ENCODE results near the gene PLPPR3. TPM values are rescaled to one million over a fixed set of nuclear protein-coding genes. Genes with fewer than 3 reads are reported as not detected.
"Not testable (repeated sequence)": the region's sequence is repeated elsewhere in the genome, so short reads cannot be mapped to it uniquely, and the experiment has no call there.

Gene PLPPR3
- total RNA-seq, 1 donor from 2014 or later = not detected

DNA sequence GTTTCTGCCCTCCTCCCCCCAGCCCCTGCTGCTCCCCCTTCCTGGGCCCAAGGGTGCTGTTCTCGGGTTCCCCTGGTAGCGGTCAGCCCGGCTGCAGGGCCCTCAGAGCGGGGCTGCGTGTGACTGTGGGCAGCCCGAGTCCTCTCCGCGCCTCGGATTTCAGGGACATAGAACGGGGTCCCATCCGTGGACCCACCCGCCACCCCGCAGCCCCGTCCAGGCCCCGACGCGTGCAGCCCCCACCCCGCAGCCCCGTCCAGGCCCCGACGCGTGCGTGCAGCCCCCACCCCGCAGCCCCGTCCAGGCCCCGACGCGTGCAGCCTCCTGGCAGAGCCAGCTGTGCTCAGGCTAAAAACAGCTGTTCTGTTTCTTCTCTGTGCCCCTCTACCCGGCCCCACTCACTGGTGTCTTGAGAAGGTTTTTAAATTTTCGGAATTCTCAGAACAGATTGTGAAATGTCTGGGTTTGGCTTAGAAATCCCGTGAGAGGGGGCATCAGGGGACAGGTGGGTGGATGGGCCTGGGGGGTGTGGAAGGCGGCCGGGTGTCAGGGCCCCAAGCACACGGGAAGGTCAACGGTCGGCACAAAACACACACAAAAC, 13.6 kb upstream of the PLPPR3 start:
- DNase-seq = no peak
- intact Hi-C loops (cut with DNase I) = no loop called here
- ATAC-seq (ENCODE audit: poor library complexity) = no peak

DNA sequence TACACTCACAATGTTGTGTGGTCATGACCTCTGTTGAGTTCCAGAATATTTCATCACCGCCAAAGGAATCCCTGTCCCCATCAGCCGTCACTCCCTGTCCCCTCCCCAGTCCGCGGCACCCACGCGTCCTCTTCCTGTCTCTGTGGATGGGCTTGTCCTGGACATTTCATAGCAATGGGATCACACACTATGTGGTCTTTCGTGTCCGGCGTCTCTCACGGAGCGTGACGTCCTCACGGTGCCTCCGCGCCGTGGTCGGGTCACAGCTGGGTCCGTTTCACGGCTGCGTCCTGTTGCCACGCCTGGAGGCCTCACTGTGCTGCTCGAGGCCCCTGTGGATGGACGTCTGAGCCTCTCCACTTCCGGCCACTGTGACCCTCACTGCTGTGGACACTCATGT, 12.5 kb upstream of the PLPPR3 start:
- ATAC-seq (ENCODE audit: poor library complexity) (peak; percentile 36), DNase-seq (no peak)
- intact Hi-C loops (cut with DNase I) = no loop called here

DNA sequence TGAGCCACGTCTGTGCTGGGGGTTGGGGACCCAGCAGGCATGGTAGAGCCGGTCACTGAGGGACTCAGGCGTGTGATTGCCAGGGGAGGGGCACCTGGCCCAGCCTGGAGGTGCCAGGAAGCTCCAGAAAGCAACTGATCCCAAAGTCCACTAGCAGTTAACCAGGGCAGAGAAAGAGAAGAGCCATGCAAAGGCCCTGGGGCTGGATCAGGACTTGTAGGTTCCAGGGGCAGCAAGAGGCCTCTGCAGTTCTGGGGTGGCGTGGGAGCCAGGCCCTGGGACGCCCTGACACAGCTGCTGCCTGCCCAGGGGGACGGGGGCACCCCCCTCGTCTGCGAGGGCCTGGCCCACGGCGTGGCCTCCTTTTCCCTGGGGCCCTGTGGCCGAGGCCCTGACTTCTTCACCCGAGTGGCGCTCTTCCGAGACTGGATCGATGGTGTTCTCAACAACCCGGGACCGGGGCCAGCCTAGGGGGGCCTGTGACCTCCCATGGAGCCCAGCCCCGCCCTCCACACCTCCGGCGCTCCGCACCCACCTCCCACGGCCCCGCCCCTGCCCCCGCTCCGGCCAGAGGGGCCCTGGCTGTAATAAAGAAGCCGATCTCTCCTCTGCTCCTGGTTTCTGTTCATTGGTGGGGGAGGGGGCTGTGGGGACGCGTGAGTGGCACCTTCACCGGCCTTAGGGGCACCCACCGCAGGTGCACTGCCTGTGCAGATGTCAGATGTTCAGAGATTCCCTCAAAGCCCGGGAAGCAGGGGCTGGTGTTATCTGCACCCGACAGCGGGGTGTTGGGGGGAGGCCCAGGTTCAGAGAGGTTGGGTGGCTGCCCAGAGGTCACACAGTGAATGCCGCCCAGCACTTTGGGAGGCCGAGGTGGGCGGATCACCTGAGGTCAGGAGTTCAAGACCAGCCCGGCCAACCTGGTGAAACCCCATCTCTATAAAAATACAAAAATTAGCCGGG, 9.9 kb upstream of the PLPPR3 start:
- no peak for ATAC-seq (ENCODE audit: poor library complexity)
- DNase-seq = no peak
- intact Hi-C loops (cut with DNase I) = no loop called here

DNA sequence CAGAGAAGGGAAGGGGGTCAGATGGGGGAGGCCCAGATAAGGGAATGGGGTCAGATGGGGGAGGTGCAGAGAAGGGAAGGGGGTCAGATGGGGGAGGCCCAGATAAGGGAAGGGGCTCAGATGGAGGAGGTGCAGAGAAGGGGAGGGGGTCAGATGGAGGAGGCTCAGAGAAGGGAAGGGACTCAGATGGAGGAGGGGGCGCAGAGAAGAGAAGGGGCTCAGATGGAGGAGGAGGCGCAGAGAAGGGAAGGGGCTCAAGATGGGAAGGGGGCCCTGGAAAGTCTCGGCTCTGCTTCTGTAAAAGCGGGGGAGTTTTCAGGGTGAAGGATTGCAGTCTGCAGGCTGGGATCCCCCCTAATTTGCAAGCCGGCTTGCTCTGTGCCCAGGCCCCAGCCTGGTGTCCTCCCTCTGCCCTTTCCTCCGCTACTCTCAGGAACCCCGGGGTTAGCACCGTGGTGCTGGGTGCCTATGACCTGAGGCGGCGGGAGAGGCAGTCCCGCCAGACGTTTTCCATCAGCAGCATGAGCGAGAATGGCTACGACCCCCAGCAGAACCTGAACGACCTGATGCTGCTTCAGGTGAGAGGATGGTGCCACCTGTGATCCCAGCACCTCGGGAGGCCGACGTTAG, 7.5 kb upstream of the PLPPR3 start:
- no peak for ATAC-seq (ENCODE audit: poor library complexity)
- no peak for DNase-seq
- intact Hi-C loops (cut with DNase I) = no loop called here

DNA sequence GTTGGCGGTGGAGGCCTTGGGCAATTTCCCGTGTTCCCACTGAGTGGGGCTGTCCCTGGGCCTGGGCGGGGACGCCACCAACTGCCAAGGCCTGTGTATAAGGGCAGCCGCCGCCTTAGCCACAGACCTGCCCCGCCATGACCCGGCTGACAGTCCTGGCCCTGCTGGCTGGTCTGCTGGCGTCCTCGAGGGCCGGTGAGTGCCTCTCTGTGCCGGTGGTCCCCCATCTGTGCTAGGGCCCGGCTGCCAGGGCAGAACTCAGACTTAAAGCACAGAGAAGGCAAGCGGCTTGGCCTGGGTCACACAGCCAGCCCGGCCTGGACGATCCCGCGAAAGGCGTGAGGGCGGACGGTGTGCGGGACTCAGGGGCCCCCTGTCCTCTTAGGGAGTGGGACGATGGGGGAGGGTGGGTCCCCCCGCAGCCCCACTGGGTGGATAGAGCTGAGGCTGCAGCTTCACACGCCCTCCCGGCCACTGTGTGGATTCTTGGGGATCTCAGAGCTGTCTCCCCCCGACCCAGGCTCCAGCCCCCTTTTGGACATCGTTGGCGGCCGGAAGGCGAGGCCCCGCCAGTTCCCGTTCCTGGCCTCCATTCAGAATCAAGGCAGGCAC, 6.1 kb upstream of the PLPPR3 start, which contains the start of gene AZU1:
Gene AZU1, plus strand, starts transcription at position 128 of the 612 bp plus-strand sequence. Its CDS starts 10 bp downstream, at position 138.
- intact Hi-C loops (cut with DNase I) = no loop called here
- DNase-seq = peak; percentile 64
- ATAC-seq (ENCODE audit: poor library complexity) = peak; percentile 31

DNA sequence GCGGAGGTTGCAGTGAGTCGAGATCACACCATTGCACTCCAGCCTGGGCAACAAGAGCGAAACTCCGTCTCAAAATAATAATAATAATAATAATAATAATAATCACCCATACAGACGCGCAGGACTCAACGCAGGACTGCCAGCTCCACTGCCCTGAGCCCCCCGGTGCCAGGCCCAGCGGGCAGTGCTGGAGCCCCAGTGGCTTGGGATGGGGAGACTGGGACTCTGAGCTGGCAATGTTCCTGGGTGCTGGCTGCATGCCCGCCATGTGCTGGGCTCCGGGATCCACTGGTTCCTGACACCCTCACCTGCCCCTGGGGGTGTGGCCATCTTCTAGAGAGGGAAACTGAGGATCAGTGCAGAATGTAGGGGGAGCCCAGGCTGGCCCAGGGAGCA, 5.6 kb upstream of the PLPPR3 start:
- intact Hi-C loops (cut with DNase I) = no loop called here

DNA sequence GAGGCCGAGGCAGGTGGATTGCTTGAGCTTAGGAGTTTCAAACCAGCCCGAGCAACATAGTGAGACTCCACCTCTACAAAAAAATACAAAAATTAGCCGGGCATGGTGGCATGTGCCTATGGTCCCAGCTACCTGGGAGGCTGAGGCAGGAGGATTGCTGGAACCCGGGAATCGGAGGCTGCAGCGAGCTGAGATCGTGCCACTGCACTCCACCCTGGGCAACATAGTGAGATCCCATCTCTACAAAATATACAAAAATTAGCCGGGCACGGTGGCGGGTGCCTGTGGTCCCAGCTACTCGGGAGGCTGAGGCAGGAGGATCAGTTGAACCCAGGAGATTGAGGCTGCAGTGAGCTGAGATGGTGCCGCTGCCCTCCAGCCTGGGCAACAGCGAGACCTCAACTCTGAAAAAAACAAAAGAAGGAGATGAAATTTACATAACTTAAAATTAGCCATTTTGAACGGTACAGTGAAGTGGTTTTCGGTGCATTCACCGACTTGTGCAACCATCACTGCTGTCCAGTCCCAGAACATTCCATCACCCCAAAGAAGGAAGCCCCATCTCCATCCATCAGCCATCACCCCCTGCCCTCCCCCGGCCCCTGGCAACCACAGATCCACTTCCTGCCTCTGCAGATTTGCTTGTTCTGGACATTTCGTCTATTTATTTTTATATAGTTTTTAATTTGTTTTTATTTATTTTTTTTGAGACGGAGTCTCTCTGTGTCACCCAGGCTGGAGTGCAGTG, 4.3 kb upstream of the PLPPR3 start:
- no peak for ATAC-seq (ENCODE audit: poor library complexity)
- no peak for DNase-seq
- intact Hi-C loops (cut with DNase I) = no loop called here

More for the DNA sequence above, 5.6 kb upstream of the PLPPR3 start:
- DNase-seq = no peak
- ATAC-seq (ENCODE audit: poor library complexity) = no peak

DNA sequence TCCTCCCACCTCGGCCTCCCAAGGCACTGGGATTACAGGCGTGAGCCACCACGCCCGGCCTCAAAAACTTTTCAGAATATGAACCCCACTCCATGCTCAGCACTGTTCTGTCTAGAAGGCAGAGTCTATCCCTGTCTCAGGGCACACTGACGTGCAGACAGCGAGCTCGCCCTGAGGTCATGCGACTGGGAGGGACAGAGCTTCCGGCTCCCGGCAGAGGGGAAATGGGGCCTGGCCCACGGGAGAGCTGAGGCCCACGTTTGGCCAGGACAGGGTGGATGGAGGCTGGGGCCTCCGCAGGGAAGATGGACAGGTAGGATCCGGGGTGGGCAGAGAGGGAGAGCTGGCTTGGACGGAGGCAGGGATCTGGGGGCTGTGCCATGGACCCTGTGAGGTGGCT, 3.1 kb upstream of the PLPPR3 start:
- ATAC-seq (ENCODE audit: poor library complexity) (no peak), DNase-seq (no peak)
- intact Hi-C loops (cut with DNase I) = no loop called here

DNA sequence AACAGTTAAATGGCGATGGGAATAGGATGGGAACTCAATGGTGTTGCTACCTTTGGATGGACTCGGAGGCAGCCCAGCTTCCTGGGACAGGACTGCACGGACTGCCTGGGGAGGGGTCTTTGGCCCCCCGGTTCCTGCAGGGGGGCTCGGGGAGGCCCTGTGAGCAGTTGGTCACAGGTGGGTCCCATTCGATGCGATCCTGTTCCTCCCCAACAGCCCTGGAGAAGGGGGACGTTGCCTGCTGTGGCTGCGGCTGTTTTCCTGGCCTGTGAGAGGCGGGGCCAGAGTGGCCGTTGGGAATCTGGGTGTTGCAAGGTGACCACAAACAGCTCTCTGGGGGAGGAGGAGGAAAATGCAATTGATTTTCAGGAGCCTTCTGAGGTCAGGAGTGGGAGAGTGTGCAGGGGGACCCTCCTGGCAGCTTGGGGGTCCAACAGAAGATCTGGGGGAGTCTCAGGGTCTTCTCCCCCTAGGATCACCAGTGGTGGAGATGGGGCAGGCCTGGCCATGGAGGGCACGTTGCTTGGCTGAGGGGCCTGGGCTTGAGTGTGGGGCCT, 1.9 kb upstream of the PLPPR3 start:
- no peak for ATAC-seq (ENCODE audit: poor library complexity)
- DNase-seq = no peak
- intact Hi-C loops (cut with DNase I) = no loop called here

DNA sequence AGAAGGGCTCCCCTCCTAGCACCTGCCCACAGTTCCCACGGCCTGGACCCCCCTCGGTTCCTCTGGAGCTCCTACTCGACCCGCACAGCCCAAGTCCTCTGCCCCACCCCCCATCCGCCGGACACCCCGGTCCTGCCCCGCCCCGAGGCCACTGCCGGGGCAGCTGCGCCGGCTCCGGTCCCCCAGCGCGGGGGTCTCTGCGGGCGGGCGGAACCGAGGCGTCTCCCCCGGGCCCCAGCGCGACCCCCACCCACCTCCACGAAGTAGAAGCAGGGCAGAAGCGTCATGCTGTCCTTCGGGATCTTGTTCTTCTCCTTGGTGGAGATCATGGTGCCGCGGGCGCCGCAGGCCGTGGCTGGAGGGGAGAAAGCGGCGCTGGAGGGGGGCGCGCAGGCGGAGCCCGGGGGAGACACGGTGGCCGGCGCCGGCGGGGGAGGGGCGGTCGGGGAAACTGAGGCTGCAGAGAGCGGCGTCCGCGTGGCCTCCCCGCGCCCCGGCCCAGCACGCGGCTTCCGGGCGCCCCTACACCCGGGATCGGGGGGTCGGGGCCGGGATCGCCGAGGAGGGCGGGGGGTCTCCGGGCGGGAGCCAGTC, 427 bp downstream of the PLPPR3 start:
- intact Hi-C loops (cut with DNase I) = no loop called here
- ATAC-seq (ENCODE audit: poor library complexity) = no peak
- DNase-seq = no peak

DNA sequence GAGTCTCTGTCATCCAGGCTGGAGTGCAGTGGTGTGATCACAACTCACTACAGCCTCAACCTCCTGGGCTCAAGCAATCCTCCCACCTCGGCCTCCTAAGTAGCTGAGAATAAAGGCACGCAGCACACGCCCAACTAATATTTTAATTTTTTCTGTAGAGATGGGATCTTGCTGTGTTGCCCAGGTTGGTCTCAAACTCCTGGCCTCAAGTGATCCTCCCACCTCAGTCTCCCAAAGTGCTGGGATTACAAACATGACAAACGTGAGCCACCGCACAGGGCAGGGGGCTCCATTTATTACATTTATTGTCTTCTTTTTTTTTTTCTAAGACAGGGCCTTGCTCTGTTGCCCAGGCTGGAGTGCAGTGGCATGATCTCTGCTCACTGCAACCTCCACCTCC, 1.5 kb downstream of the PLPPR3 start:
- intact Hi-C loops (cut with DNase I); ATAC-seq (ENCODE audit: poor library complexity); DNase-seq: not testable (repeated sequence)

DNA sequence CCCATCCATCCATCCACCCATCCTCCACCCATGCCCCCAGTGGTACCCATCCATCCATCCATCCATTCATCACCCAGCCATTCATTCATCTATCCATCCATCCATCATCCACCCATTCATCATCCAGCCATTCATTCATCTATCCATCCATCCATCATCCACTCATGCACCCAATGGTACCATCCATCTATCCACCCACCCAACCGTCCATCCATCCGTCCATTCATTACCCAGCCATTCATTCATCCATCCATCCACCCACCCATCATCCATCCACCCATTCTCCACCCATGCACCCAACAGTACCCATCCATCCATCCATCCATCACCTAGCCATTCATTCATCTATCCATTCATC, 5.3 kb downstream of the PLPPR3 start:
- DNase-seq = no peak
- no peak for ATAC-seq (ENCODE audit: poor library complexity)
- intact Hi-C loops (cut with DNase I) = no loop called here

DNA sequence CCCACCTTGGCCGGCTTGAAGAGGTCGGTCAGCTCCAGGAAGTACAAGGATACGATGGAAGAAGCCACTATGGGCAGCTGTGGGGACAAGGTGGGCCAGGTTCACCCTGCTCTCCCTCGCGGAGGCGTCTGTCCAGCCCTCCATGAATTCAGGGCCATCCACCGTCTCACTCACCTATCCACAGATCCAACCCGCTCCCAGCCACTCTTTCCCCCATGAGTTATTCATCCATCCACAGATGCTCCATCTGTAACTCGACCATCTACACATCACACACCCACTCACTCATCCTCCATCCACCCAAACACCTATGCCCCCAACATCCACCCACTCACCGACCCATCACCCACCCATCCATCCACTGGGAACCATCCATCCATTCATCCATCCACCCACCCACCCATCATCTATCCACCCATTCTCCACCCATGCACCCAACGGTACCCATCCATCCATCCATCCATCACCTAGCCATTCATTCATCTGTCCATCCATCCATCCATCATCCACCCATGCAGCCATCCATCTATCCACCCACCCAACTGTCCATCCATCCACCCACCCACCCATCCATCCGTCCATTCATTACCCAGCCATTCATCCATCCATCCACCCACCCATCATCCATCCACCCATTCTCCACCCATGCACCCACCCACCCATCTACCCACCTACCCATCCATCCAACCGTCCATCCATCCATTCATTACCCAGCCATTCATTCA, 5.8 kb downstream of the PLPPR3 start:
- no peak for ATAC-seq (ENCODE audit: poor library complexity)
- no peak for DNase-seq

DNA sequence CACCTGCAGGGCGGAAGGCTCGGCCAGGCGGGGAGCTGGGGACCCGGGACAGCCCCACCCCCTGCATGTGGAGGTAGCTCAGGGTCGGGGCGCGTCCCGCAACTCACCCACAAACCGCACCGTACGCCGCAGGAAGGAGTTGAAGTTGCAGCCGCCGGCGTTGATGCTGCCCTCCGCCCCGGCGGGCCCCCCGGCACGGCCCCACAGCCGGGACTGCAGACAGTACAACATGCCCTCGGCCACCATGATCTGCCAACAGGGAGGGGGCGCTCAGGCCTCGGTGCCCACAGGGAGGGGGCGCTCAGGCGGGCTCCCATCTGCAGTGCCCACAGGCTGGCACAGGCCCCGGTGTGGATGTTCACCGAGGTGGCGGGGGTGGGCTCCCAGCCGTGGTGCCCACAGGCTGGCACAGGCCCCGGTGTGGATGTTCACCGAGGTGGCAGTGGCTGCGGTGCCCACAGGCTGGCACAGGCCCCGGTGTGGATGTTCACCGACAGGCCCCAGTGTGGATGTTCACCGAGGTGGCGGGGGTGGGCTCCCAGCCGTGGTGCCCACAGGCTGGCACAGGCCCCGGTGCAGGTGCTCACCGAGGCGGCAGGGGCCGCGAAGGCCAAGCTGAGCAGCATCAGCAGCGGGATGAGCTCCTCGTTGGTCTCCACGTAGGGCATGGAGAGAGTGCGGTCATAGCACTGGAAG, 6.5 kb downstream of the PLPPR3 start:
- intact Hi-C loops (cut with DNase I) = no loop called here
- ATAC-seq (ENCODE audit: poor library complexity) = no peak
- DNase-seq = no peak

More for the DNA sequence above, 5.8 kb downstream of the PLPPR3 start:
- intact Hi-C loops (cut with DNase I) = no loop called here

DNA sequence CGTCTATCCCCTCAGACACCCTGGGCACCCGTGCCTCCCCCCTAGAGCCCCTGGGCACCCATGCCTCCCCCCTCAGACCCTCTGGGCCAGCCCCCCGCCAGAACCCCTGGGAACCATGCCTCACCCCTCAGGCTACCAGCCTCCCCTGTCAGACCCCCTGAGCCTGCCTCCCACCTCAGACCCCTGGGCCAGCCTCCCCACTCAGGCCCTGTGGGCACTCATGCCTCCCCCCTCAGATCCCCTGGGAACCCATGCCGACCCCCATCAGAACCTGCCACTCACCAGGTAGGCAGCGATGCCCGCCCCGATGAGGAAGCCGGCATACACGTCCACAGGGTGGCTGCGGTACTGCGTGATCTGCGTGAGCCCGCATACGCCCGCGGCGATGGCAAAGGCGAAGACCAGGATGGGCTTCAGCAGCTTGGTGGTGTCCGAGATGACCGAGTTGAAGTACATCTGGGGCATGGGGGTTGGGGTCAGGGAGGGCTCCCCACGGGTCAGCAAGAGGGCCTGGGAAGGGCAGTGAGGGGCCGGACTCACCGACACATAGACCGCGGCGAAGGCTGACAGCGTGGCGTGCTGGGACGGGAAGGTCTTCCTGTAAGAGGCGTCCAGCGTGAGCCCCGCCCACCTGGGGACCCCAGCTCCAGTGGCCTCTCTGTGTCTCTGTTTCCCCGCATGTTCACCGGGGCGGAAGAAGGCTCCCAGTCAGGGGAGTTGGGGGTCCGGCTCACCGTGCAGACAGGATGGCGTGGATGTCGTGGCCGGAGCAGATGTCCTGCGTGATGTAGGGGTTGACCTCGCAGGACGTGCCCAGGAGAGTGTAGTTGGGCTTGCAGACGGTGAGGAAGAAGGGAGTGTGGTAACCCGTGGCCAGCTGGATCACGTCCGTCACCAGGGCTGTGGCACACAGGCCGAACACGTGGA, 7.3 kb downstream of the PLPPR3 start:
- DNase-seq = no peak
- intact Hi-C loops (cut with DNase I) = no loop called here
- no peak for ATAC-seq (ENCODE audit: poor library complexity)

Measured in Right ventricle myocardium superior (tissue), 1 donor.